Stimulated activated naive CD8-positive, alpha-beta T cell treated with anti-CD3 and anti-CD28 coated beads, Interleukin-15, amount 100 ng/mL, for 72 hours (primary cell): Measurements from ENCODE around the gene FOXC1.

ENCODE experiments used
- ATAC-seq: fragments of 150-1000 bp; cut with Tn5 transposase; 2 replicates; pipeline ENCODE4 v1.10.0; 2021; ENCODE audit warnings: mild to moderate bottlenecking, moderate library complexity
- DNase-seq, 2 donors: peaks; one replicate each; pipeline ENCODE4 v3.0.0; 2021 to 2022
- H3K27ac Mint-ChIP-seq, 2 donors: one replicate each; pipeline ENCODE4 v1.8.0; 2022; ENCODE audit warnings: mild to moderate bottlenecking in 2 of 2, mixed read lengths in 2 of 2, moderate library complexity in 2 of 2
- H3K27me3 Mint-ChIP-seq: one replicate; pipeline ENCODE4 v1.8.0; 2022; ENCODE audit warnings: mixed read lengths
- H3K4me1 Mint-ChIP-seq: one replicate; pipeline ENCODE4 v1.8.0; 2022; ENCODE audit warnings: mild to moderate bottlenecking, mixed read lengths
- H3K4me3 Mint-ChIP-seq, 2 donors: one replicate each; pipeline ENCODE4 v1.8.0; 2022; ENCODE audit warnings: mild to moderate bottlenecking in 2 of 2, mixed read lengths in 2 of 2, moderate library complexity in 1 of 2
- H3K9me3 Mint-ChIP-seq, 2 donors: one replicate each; pipeline ENCODE4 v1.8.0; 2022; ENCODE audit warnings: mixed read lengths in 2 of 2

The FOXC1 gene

GRCh38 chr6:1645466-1646185, 35.9 kb downstream of the FOXC1 start:
- Mint-ChIP-seq H3K27me3 (no peaks in the 10 kb centered on the region), H3K27ac (peak overlapping the region in 1 of 2 donors; percentile 70), H3K9me3 (no peaks in the 10 kb centered on the region), H3K4me3 (no peak overlapping the region), H3K4me1 (no peaks in the 10 kb centered on the region)
- DNase-seq (no peak), ATAC-seq (no peak)

- ATAC-seq, result no peak
- Mint-ChIP-seq H3K4me1 (no peaks in the 10 kb centered on the region), H3K27me3 (no peaks in the 10 kb centered on the region), H3K9me3 (no peaks in the 10 kb centered on the region), H3K27ac (no peak overlapping the region), H3K4me3 (no peak overlapping the region)
- DNase-seq, result no peak
Measured at GRCh38 chr6:1651362-1651761, 41.6 kb downstream of the FOXC1 start.

- H3K9me3 Mint-ChIP-seq, result no peaks in the 10 kb centered on the region
- H3K4me1 Mint-ChIP-seq, result no peaks in the 10 kb centered on the region
- peak overlapping the region in 1 of 2 donors; percentile 7 for H3K27ac Mint-ChIP-seq
- no peak for ATAC-seq
- DNase-seq, result no peak
- H3K4me3 Mint-ChIP-seq, result no peak overlapping the region
- H3K27me3 Mint-ChIP-seq, result no peaks in the 10 kb centered on the region
Measured at GRCh38 chr6:1652842-1653241, 43.1 kb downstream of the FOXC1 start.

- no peak for DNase-seq
Measured at GRCh38 chr6:1654054-1654453, 44.3 kb downstream of the FOXC1 start.

GRCh38 chr6:1657116-1657770, 47.5 kb downstream of the FOXC1 start:
- H3K27ac Mint-ChIP-seq, result peak overlapping the region in 1 of 2 donors; percentile 27

More at GRCh38 chr6:1654054-1654453, 44.3 kb downstream of the FOXC1 start:
- Mint-ChIP-seq H3K27ac (no peak overlapping the region), H3K9me3 (no peaks in the 10 kb centered on the region), H3K4me1 (no peaks in the 10 kb centered on the region), H3K27me3 (no peaks in the 10 kb centered on the region), H3K4me3 (no peak overlapping the region)
- ATAC-seq, result no peak

GRCh38 chr6:1657771-1658165, 48.1 kb downstream of the FOXC1 start:
- H3K9me3 Mint-ChIP-seq, result no peaks in the 10 kb centered on the region
- H3K4me1 Mint-ChIP-seq, result no peaks in the 10 kb centered on the region
- ATAC-seq (no peak), DNase-seq (no peak)
- no peaks in the 10 kb centered on the region for H3K27me3 Mint-ChIP-seq
- no peak overlapping the region for H3K4me3 Mint-ChIP-seq
- no peak overlapping the region for H3K27ac Mint-ChIP-seq

More at GRCh38 chr6:1657116-1657770, 47.5 kb downstream of the FOXC1 start:
- Mint-ChIP-seq H3K4me3 (no peak overlapping the region), H3K27me3 (no peaks in the 10 kb centered on the region), H3K9me3 (no peaks in the 10 kb centered on the region), H3K4me1 (no peaks in the 10 kb centered on the region)
- DNase-seq (no peak), ATAC-seq (no peak)

- H3K27ac Mint-ChIP-seq, result no peak overlapping the region
- no peaks in the 10 kb centered on the region for H3K4me1 Mint-ChIP-seq
- ATAC-seq, result no peak
- H3K27me3 Mint-ChIP-seq, result no peaks in the 10 kb centered on the region
- H3K9me3 Mint-ChIP-seq, result no peaks in the 10 kb centered on the region
- no peak for DNase-seq
- H3K4me3 Mint-ChIP-seq, result no peak overlapping the region
Measured at GRCh38 chr6:1658212-1659005, 48.7 kb downstream of the FOXC1 start.

- no peak for ATAC-seq
- no peaks in the 10 kb centered on the region for H3K27me3 Mint-ChIP-seq
Measured at GRCh38 chr6:1659816-1660215, 50.1 kb downstream of the FOXC1 start.

GRCh38 chr6:1662534-1662933, 52.8 kb downstream of the FOXC1 start:
- no peak for ATAC-seq
- Mint-ChIP-seq H3K9me3 (no peaks in the 10 kb centered on the region), H3K4me3 (no peak overlapping the region), H3K27me3 (no peaks in the 10 kb centered on the region), H3K27ac (no peak overlapping the region), H3K4me1 (no peaks in the 10 kb centered on the region)
- no peak for DNase-seq

More at GRCh38 chr6:1659816-1660215, 50.1 kb downstream of the FOXC1 start:
- Mint-ChIP-seq H3K4me1 (no peaks in the 10 kb centered on the region), H3K4me3 (no peak overlapping the region), H3K27ac (no peak overlapping the region), H3K9me3 (no peaks in the 10 kb centered on the region)
- no peak for DNase-seq
